IMR-90 (cell line): ENCODE measurements around the gene ZNF575. TPM values are rescaled to one million over a fixed set of nuclear protein-coding genes. Genes with fewer than 3 reads are reported as not detected.

Source experiments
- ATAC-seq: fragments of 200-7000 bp; cut with Tn5 transposase; 2 replicates; pipeline ENCODE4 v1.9.1; 2020; ENCODE audit warnings: low read depth, mild to moderate bottlenecking, moderate library complexity
- BruUV-seq: library from RNA; stranded (reverse); fragments of 400-500 nt; replicated peaks from 2 replicates; lab custom pipeline; 2021; lab: Mats Ljungman, UMichigan
- CTCF ChIA-PET: fragments of 300-600 bp; formaldehyde crosslinking; extraction: SDS; loops from one replicate; lab custom pipeline; 2021; ENCODE audit warnings: antibody characterized with exemption; lab: Yijun Ruan, JAX
- POLR2A ChIA-PET: fragments of 300-600 bp; sonication (Branson Sonifier 250); formaldehyde crosslinking; loops from one replicate; lab custom pipeline; 2022; ENCODE audit warnings: antibody characterized with exemption; ENCODE audit not compliant: unreplicated experiment; lab: Charles Lee
- DNase-seq: peaks from one replicate; pipeline ENCODE4 v3.0.0; 2013
- H2AFZ ChIP-seq: replicated peaks from 2 replicates; pipeline ENCODE3; 2013; ENCODE audit warnings: low read length, mild to moderate bottlenecking; ENCODE audit not compliant: poor library complexity
- H2AK5ac ChIP-seq: 2 replicates; pipeline ENCODE4 v1.6.1; 2013; ENCODE audit warnings: low read depth, low read length, inconsistent platforms
- H2AK9ac ChIP-seq: replicated peaks from 2 replicates; pipeline ENCODE3; 2013; ENCODE audit warnings: mild to moderate bottlenecking, low read depth, low read length, moderate library complexity; ENCODE audit not compliant: poor library complexity
- H2BK120ac ChIP-seq: 2 replicates; pipeline ENCODE4 v1.6.1; 2013; ENCODE audit warnings: low read depth, low read length, inconsistent platforms
- H2BK15ac ChIP-seq: 3 replicates; pipeline ENCODE4 v1.6.1; 2013; ENCODE audit warnings: low read depth, low read length, inconsistent platforms
- H2BK20ac ChIP-seq: 2 replicates; pipeline ENCODE4 v1.6.1; 2013; ENCODE audit warnings: low read depth, mild to moderate bottlenecking, inconsistent platforms, low read length, moderate library complexity
- H2BK5ac ChIP-seq: 2 replicates; pipeline ENCODE4 v1.6.1; 2013; ENCODE audit warnings: mild to moderate bottlenecking, low read depth, low read length, inconsistent platforms; ENCODE audit not compliant: poor library complexity, severe bottlenecking
- H3K14ac ChIP-seq: replicated peaks from 2 replicates; pipeline ENCODE4 v1.6.1; 2013; ENCODE audit warnings: low read depth, low read length, inconsistent platforms
- H3K18ac ChIP-seq: 2 replicates; pipeline ENCODE4 v1.6.1; 2013; ENCODE audit warnings: low read depth, low read length, control low read depth
- H3K23ac ChIP-seq: 2 replicates; pipeline ENCODE4 v1.6.1; 2013; ENCODE audit warnings: low read depth, low read length, inconsistent platforms
- H3K27ac ChIP-seq: 2 replicates; pipeline ENCODE4 v1.5.1; 2013; ENCODE audit warnings: mild to moderate bottlenecking, control low read depth, low read length; ENCODE audit not compliant: insufficient read depth
- H3K27me3 ChIP-seq: 2 replicates; pipeline ENCODE4 v1.6.1; 2013; ENCODE audit warnings: low read length; ENCODE audit not compliant: control insufficient read depth, insufficient read depth
- H3K36me3 ChIP-seq: 2 replicates; pipeline ENCODE4 v1.6.1; 2013; ENCODE audit warnings: low read length, mixed read lengths; ENCODE audit not compliant: control insufficient read depth, insufficient read depth
- H3K4ac ChIP-seq: 2 replicates; pipeline ENCODE4 v1.6.1; 2013; ENCODE audit warnings: low read depth, low read length, inconsistent platforms
- H3K4me1 ChIP-seq: 2 replicates; pipeline ENCODE4 v1.6.1; 2013; ENCODE audit warnings: low read length, mixed read lengths; ENCODE audit not compliant: control insufficient read depth, insufficient read depth
- H3K4me2 ChIP-seq: 2 replicates; pipeline ENCODE4 v1.6.1; 2013; ENCODE audit warnings: low read depth, mild to moderate bottlenecking, control low read depth, low read length, moderate library complexity
- H3K4me3 ChIP-seq: 2 replicates; pipeline ENCODE4 v1.5.1; 2013; ENCODE audit warnings: low read depth, mild to moderate bottlenecking, control low read depth, low read length, moderate library complexity; ENCODE audit not compliant: insufficient read depth
- H3K56ac ChIP-seq: 2 replicates; pipeline ENCODE4 v1.6.1; 2013; ENCODE audit warnings: low read length, inconsistent platforms; ENCODE audit not compliant: insufficient read depth; ENCODE audit errors: extremely low read depth
- H3K79me1 ChIP-seq, 2 experiments: 2 replicates each; pipeline ENCODE4 v1.6.1; 2013; ENCODE audit warnings: low read length in 2 of 2, inconsistent platforms in 1 of 2, low read depth in 1 of 2
- H3K9ac ChIP-seq: 2 replicates; pipeline ENCODE4 v1.6.1; 2013; ENCODE audit warnings: low read depth, low read length, control low read depth
- H3K9me1 ChIP-seq: 2 replicates; pipeline ENCODE4 v1.6.1; 2013; ENCODE audit warnings: low read length, inconsistent platforms; ENCODE audit not compliant: insufficient read depth
- H3K9me3 ChIP-seq: 2 replicates; pipeline ENCODE4 v1.6.1; 2013; ENCODE audit warnings: low read length; ENCODE audit not compliant: control insufficient read depth, insufficient read depth
- H4K20me1 ChIP-seq: 2 replicates; pipeline ENCODE4 v1.6.1; 2013; ENCODE audit warnings: low read length, inconsistent platforms; ENCODE audit not compliant: insufficient read depth
- H4K5ac ChIP-seq: 2 replicates; pipeline ENCODE4 v1.6.1; 2013; ENCODE audit warnings: mild to moderate bottlenecking, low read depth, low read length, control low read depth
- H4K8ac ChIP-seq, 2 experiments: 2 replicates each; pipeline ENCODE4 v1.6.1; 2013; ENCODE audit warnings: low read depth in 2 of 2, low read length in 2 of 2, control low read depth in 1 of 2, inconsistent platforms in 1 of 2
- H4K91ac ChIP-seq: 2 replicates; pipeline ENCODE4 v1.6.1; 2013; ENCODE audit warnings: low read depth, low read length, inconsistent platforms; ENCODE audit not compliant: insufficient read depth
- BHLHE40 ChIP-seq: fragments of 150-350 bp; IDR thresholded peaks from 2 replicates; pipeline ENCODE4 v1.6.1; 2016; ENCODE audit warnings: mild to moderate bottlenecking, low read depth, low read length
- CEBPB ChIP-seq: IDR thresholded peaks from 2 replicates; pipeline ENCODE4 v1.6.1; 2012; ENCODE audit warnings: low read depth, low read length, improper control_type of control experiment
- CHD1 ChIP-seq: IDR thresholded peaks from 2 replicates; pipeline ENCODE4 v1.6.1; 2012; ENCODE audit warnings: low read depth, low read length, improper control_type of control experiment
- ELK1 ChIP-seq: fragments of 150-350 bp; IDR thresholded peaks from 2 replicates; pipeline ENCODE4 v1.6.1; 2016; ENCODE audit warnings: low read depth, mild to moderate bottlenecking, low read length, moderate library complexity, borderline replicate concordance
- FOS ChIP-seq: fragments of 150-350 bp; IDR thresholded peaks from 2 replicates; pipeline ENCODE4 v1.6.1; 2016; ENCODE audit warnings: low read depth, low read length
- MAFK ChIP-seq: IDR thresholded peaks from 2 replicates; pipeline ENCODE4 v1.6.1; 2012; ENCODE audit warnings: low read depth, low read length, improper control_type of control experiment
- MAZ ChIP-seq: IDR thresholded peaks from 2 replicates; pipeline ENCODE4 v1.6.1; 2012; ENCODE audit warnings: low read depth, mild to moderate bottlenecking, low read length, improper control_type of control experiment, moderate library complexity, borderline replicate concordance
- MXI1 ChIP-seq: IDR thresholded peaks from 2 replicates; pipeline ENCODE4 v1.6.1; 2012; ENCODE audit warnings: low read depth, mild to moderate bottlenecking, low read length, moderate library complexity, borderline replicate concordance
- NFE2L2 ChIP-seq: fragments of 150-350 bp; IDR thresholded peaks from 2 replicates; pipeline ENCODE4 v1.6.1; 2016; ENCODE audit warnings: low read depth, mild to moderate bottlenecking, low read length
- POLR2A ChIP-seq: IDR thresholded peaks from 2 replicates; pipeline ENCODE4 v1.6.1; 2012; ENCODE audit warnings: mild to moderate bottlenecking, low read depth, low read length
- RAD21 ChIP-seq: IDR thresholded peaks from 2 replicates; pipeline ENCODE4 v1.6.1; 2012; ENCODE audit warnings: low read length, improper control_type of control experiment
- RCOR1 ChIP-seq: IDR thresholded peaks from 2 replicates; pipeline ENCODE4 v1.6.1; 2012; ENCODE audit warnings: mild to moderate bottlenecking, low read length, improper control_type of control experiment; ENCODE audit not compliant: insufficient replicate concordance
- RFX5 ChIP-seq: IDR thresholded peaks from 2 replicates; pipeline ENCODE4 v1.8.0; 2012; ENCODE audit warnings: low read depth, mild to moderate bottlenecking, low read length, moderate library complexity
- SMC3 ChIP-seq: fragments of 150-350 bp; IDR thresholded peaks from 2 replicates; pipeline ENCODE4 v1.6.1; 2016; ENCODE audit warnings: low read depth, mild to moderate bottlenecking, antibody characterized with exemption, low read length, moderate library complexity
- WGBS, 2 experiments: methylation state at CpG; one replicate each; pipeline versions ENCODE4 v1.1.5 to v1.1.7; 2013; ENCODE audit warnings: missing lambda C conversion rate in 2 of 2; ENCODE audit not compliant: insufficient read length in 1 of 2; ENCODE audit errors: extremely low coverage in 2 of 2; 5-methylcytosine and 5-hydroxymethylcytosine counted together
- dilution Hi-C: fragments of 300-500 bp; cut with HindIII; formaldehyde crosslinking; loops from one replicate; pipeline ENCODE4 v1.14.3; 2018; ENCODE audit warnings: low sequenced_read_pairs; ENCODE audit not compliant: unreplicated experiment
- in situ Hi-C: fragments of 300-500 bp; cut with MboI; formaldehyde crosslinking; loops from 3 replicates; pipeline ENCODE4 v1.14.3; 2019; ENCODE audit warnings: low sequenced_read_pairs, inconsistent platforms, mixed read lengths
- intact Hi-C: fragments of 100-400 bp; cut with micrococcal nuclease; formaldehyde crosslinking; loops from 2 replicates; pipeline ENCODE4 v1.10.0; 2022
- polyA plus RNA-seq, 3 experiments: library from polyadenylated mRNA; depleted of rRNA; stranded (reverse); fragments of >200 nt; gene quantifications; 2 replicates each; pipeline ENCODE4 v1.2.3, GENCODE V29; 2012; ENCODE audit warnings: low replicate concordance in 1 of 3
- total RNA-seq: library from RNA; depleted of rRNA; stranded (reverse); fragments of >200 nt; gene quantifications from 2 replicates; pipeline ENCODE4 v1.2.3, GENCODE V29; 2012
- TF ChIP-seq, protein P1 (sequence below): fragments of 150-350 bp; IDR thresholded peaks from 2 replicates; pipeline ENCODE4 v1.6.1; 2017; ENCODE audit warnings: mild to moderate bottlenecking, antibody characterized with exemption, low read length, low read depth
- TF ChIP-seq, protein P2 (sequence below): conservative IDR thresholded peaks from 2 replicates; pipeline ENCODE4 v1.5.1; 2012; ENCODE audit warnings: mild to moderate bottlenecking, low read depth, low read length, improper control_type of control experiment

Gene ZNF575
- total and polyA plus RNA-seq, 2 of the 4 experiments (the other 2 are of a cell fraction) = 0.77 TPM; not detected in 1

DNA sequence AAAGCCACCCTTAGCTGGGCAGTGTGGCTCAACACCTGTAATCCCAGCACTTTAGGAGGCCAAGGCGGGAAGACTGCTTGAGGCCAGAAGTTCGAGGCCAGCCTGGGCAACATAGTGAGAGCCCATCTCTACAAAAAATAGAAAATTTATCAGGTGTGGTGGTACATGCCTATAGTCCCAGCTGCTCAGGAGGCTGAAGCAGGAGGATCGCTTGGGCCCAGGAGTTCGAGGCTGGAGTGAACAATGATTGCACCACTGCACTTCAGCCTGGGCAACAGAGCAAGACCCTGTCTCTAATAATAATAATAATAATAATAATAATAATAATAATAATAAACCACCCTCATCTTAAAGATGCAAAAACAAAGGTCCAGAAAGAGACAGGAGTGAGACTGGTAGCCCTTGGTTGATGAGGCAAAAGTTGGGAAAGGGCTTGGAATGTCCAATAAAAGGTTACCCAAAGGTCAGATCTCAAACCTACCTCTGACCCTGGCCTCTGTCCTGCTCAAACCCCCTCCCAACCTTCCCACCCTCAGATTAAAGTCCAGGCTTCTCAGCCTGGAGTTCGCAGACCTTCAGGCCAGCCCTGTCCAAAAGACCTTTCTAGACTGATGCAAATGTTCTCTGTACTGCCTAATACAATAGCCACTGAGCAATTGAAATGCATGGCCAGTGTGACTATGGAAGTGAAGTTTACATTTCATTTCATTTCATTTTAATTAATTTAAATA lies 9.1 kb downstream of the ZNF575 start:
- Histone ChIP-seq H2AK5ac (no peak overlapping the region), H3K14ac (no peak overlapping the region), H3K4me3 (no peak overlapping the region), H4K8ac (no peak overlapping the region), H2BK120ac (no peak overlapping the region), H3K9me1 (no peaks in the 10 kb centered on the region), H3K4me2 (no peak overlapping the region), H3K27ac (no peak overlapping the region), H2AK9ac (no peak overlapping the region), H2AFZ (no peak overlapping the region), H4K20me1 (no peaks in the 10 kb centered on the region), H2BK15ac (no peak overlapping the region), H3K36me3 (peaks cover 35% of the 10 kb centered on the region), H3K4me1 (no peaks in the 10 kb centered on the region), H3K27me3 (no peaks in the 10 kb centered on the region), H4K91ac (no peak overlapping the region), H3K9me3 (no peaks in the 10 kb centered on the region), H3K18ac (no peak overlapping the region), H3K23ac (no peak overlapping the region), H3K79me1 (no peaks in the 10 kb centered on the region), H3K9ac (no peak overlapping the region), H3K56ac (no peak overlapping the region), H2BK5ac (no peak overlapping the region), H4K5ac (no peak overlapping the region), H3K4ac (no peak overlapping the region), H2BK20ac (no peak overlapping the region)
- BruUV-seq = no TSS peak
- ATAC-seq (no peak), DNase-seq (no peak)
- dilution Hi-C loops (no loop called here), intact Hi-C loops (no loop called here), in situ Hi-C loops (no loop called here)
- TF ChIP-seq MAZ = no peak
- TF ChIP-seq, protein P1, sequence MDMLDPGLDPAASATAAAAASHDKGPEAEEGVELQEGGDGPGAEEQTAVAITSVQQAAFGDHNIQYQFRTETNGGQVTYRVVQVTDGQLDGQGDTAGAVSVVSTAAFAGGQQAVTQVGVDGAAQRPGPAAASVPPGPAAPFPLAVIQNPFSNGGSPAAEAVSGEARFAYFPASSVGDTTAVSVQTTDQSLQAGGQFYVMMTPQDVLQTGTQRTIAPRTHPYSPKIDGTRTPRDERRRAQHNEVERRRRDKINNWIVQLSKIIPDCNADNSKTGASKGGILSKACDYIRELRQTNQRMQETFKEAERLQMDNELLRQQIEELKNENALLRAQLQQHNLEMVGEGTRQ = no peak
- no peak for TF ChIP-seq RAD21
- no peak for TF ChIP-seq SMC3
- TF ChIP-seq POLR2A = no peak
- no peak for TF ChIP-seq FOS
- no peak for TF ChIP-seq BHLHE40
- no peak for TF ChIP-seq NFE2L2
- TF ChIP-seq MAFK = no peak
- TF ChIP-seq CHD1 = no peak
- TF ChIP-seq MXI1 = no peak
- TF ChIP-seq, protein P2, sequence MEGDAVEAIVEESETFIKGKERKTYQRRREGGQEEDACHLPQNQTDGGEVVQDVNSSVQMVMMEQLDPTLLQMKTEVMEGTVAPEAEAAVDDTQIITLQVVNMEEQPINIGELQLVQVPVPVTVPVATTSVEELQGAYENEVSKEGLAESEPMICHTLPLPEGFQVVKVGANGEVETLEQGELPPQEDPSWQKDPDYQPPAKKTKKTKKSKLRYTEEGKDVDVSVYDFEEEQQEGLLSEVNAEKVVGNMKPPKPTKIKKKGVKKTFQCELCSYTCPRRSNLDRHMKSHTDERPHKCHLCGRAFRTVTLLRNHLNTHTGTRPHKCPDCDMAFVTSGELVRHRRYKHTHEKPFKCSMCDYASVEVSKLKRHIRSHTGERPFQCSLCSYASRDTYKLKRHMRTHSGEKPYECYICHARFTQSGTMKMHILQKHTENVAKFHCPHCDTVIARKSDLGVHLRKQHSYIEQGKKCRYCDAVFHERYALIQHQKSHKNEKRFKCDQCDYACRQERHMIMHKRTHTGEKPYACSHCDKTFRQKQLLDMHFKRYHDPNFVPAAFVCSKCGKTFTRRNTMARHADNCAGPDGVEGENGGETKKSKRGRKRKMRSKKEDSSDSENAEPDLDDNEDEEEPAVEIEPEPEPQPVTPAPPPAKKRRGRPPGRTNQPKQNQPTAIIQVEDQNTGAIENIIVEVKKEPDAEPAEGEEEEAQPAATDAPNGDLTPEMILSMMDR = no peak
- no peak for TF ChIP-seq CEBPB
- no peak for TF ChIP-seq ELK1
- TF ChIP-seq RCOR1 = no peak
- no peak for TF ChIP-seq RFX5
- 100% methylated on average over 1 of the region's 5 CpGs; no CpG with 5 or more reads in 1 of the 2 experiments for WGBS, 2 experiments
- CTCF ChIA-PET = no interaction called here
- POLR2A ChIA-PET = no interaction called here
